ENCODE data around the gene PLCG2. TPM values are rescaled to one million over a fixed set of nuclear protein-coding genes. Genes with fewer than 3 reads are reported as not detected.

PLCG2 gene
- total RNA-seq, result 5.0 and 7.8 TPM in 2 replicates
- polyA plus RNA-seq, result 2.5 and 5.0 TPM in 2 replicates

- H2AFZ ChIP-seq, result peak within 1 kb of the TSS; percentile 94
Measured at GRCh38 chr16:81778861-81779535, at the start of gene PLCG2. Gene PLCG2 (plus strand): TSS chr16:81779291. CDS start chr16:81785990, 6,699 bp downstream.

GRCh38 chr16:81729451-81729850, 49.6 kb upstream of the PLCG2 start:
- H3K27ac ChIP-seq, result no peak overlapping the region
- H3K4me1 ChIP-seq (ENCODE audit: insufficient read depth), result peaks cover 10% of the 10 kb centered on the region
- no peak for TF ChIP-seq EZH2phosphoT487 (IDR thresholded peaks at IDR 0.05; ENCODE audit: low read depth, severe bottlenecking, unreplicated experiment)
- TF ChIP-seq EZH2 (IDR thresholded peaks at IDR 0.05; ENCODE audit: borderline replicate concordance), result no peak
- TF ChIP-seq CTCF (IDR thresholded peaks at IDR 0.05; ENCODE audit: poor library complexity), result no peak
- no peak overlapping the region for H3K4me2 ChIP-seq
- 79% methylated on average over 16 of the region's 16 CpGs for WGBS (ENCODE audit: low lambda C conversion rate, missing lambda C conversion rate)
- H3K4me3 ChIP-seq, result no peak overlapping the region
- DNase-seq (ENCODE audit: low spot score), result no peak
- no peak overlapping the region for H2AFZ ChIP-seq
- no peaks in the 10 kb centered on the region for H4K20me1 ChIP-seq (ENCODE audit: insufficient read depth, poor library complexity, severe bottlenecking)
- no peaks in the 10 kb centered on the region for H3K9me3 ChIP-seq (ENCODE audit: low read depth)
- H3K36me3 ChIP-seq (replicated peaks; ENCODE audit: insufficient read depth, low read depth), result no peaks in the 10 kb centered on the region
- H3K9me2 ChIP-seq (replicated peaks; ENCODE audit: insufficient read depth), result no peaks in the 10 kb centered on the region
- no peaks in the 10 kb centered on the region for H3K27me3 ChIP-seq
- H3K79me2 ChIP-seq, result no peaks in the 10 kb centered on the region

More at GRCh38 chr16:81778861-81779535, at the start of gene PLCG2:
- TF ChIP-seq CTCF (IDR thresholded peaks at IDR 0.05; ENCODE audit: poor library complexity), result no peak
- TF ChIP-seq EZH2 (IDR thresholded peaks at IDR 0.05; ENCODE audit: borderline replicate concordance), result no peak
- no peak for TF ChIP-seq EZH2phosphoT487 (IDR thresholded peaks at IDR 0.05; ENCODE audit: low read depth, severe bottlenecking, unreplicated experiment)
- Histone ChIP-seq H3K27me3 (peaks cover 22% of the 10 kb centered on the region), H3K79me2 (no peaks in the 10 kb centered on the region), H3K36me3 (replicated peaks; ENCODE audit: insufficient read depth, low read depth) (no peaks in the 10 kb centered on the region), H3K27ac (no peak within 1 kb of the TSS), H3K9me2 (replicated peaks; ENCODE audit: insufficient read depth) (no peaks in the 10 kb centered on the region), H3K4me1 (ENCODE audit: insufficient read depth) (peaks cover 3% of the 10 kb centered on the region), H4K20me1 (ENCODE audit: insufficient read depth, poor library complexity, severe bottlenecking) (no peaks in the 10 kb centered on the region), H3K9me3 (ENCODE audit: low read depth) (no peaks in the 10 kb centered on the region), H3K4me3 (peak within 1 kb of the TSS; percentile 77), H3K4me2 (peak within 1 kb of the TSS; percentile 98)
- WGBS (ENCODE audit: low lambda C conversion rate, missing lambda C conversion rate), result under 1% methylated on average over 45 of the region's 78 CpGs
- peak; percentile 90 for DNase-seq (ENCODE audit: low spot score)

GRCh38 chr16:81730090-81731051, 48.7 kb upstream of the PLCG2 start:
- Histone ChIP-seq H3K79me2 (no peaks in the 10 kb centered on the region), H3K27ac (peak overlapping the region; percentile 68), H3K36me3 (replicated peaks; ENCODE audit: insufficient read depth, low read depth) (no peaks in the 10 kb centered on the region), H3K9me3 (ENCODE audit: low read depth) (no peaks in the 10 kb centered on the region), H3K27me3 (no peaks in the 10 kb centered on the region), H3K9me2 (replicated peaks; ENCODE audit: insufficient read depth) (no peaks in the 10 kb centered on the region), H3K4me1 (ENCODE audit: insufficient read depth) (peaks cover 10% of the 10 kb centered on the region), H3K4me2 (peak overlapping the region; percentile 83), H4K20me1 (ENCODE audit: insufficient read depth, poor library complexity, severe bottlenecking) (no peaks in the 10 kb centered on the region), H3K4me3 (no peak overlapping the region), H2AFZ (peak overlapping the region; percentile 53)
- peak; percentile 90 for DNase-seq (ENCODE audit: low spot score)
- no peak for TF ChIP-seq EZH2 (IDR thresholded peaks at IDR 0.05; ENCODE audit: borderline replicate concordance)
- TF ChIP-seq CTCF (IDR thresholded peaks at IDR 0.05; ENCODE audit: poor library complexity), result peak; percentile 63
- WGBS (ENCODE audit: low lambda C conversion rate, missing lambda C conversion rate), result 19% methylated on average over 47 of the region's 47 CpGs
